Measurements from ENCODE around the gene EIF5A. TPM values are rescaled to one million over a fixed set of nuclear protein-coding genes. Genes with fewer than 3 reads are reported as not detected.
A peak's percentile ranks its signal among the peaks of the same experiment; 100 is the strongest.

The EIF5A gene
- total RNA-seq, 4 donors from 2014 or later, result 145 to 214 (median 204) TPM

GRCh38 chr17:7260651-7261378 lies 46.6 kb upstream of the EIF5A start:
- Histone ChIP-seq H3K9me3 (no peaks in the 10 kb centered on the region), H3K36me3 (peaks cover 28 to 40% (median 38%) of the 10 kb centered on the region in 4 donors), H3K4me1 (peaks cover 25 to 40% (median 30%) of the 10 kb centered on the region in 4 donors), H3K27me3 (peaks cover 17 to 55% (median 36%) of the 10 kb centered on the region in 4 donors), H3K27ac (replicated peaks in 1 of 4) (peak overlapping the region in 2 of 4 donors; percentile 10 to 27), H3K4me3 (peak overlapping the region; percentile 44 to 64 (median 52))
- DNase-seq (ENCODE audit: extremely low spot score), result no peak
- intact Hi-C loops (cut with DNase I), result no loop called here
- TF ChIP-seq POLR2AphosphoS5 (IDR thresholded peaks at IDR 0.05) (peak in 1 of 2 donors; percentile 24), EP300 (IDR thresholded peaks at IDR 0.05) (no peak)
- TF ChIP-seq, protein P1, sequence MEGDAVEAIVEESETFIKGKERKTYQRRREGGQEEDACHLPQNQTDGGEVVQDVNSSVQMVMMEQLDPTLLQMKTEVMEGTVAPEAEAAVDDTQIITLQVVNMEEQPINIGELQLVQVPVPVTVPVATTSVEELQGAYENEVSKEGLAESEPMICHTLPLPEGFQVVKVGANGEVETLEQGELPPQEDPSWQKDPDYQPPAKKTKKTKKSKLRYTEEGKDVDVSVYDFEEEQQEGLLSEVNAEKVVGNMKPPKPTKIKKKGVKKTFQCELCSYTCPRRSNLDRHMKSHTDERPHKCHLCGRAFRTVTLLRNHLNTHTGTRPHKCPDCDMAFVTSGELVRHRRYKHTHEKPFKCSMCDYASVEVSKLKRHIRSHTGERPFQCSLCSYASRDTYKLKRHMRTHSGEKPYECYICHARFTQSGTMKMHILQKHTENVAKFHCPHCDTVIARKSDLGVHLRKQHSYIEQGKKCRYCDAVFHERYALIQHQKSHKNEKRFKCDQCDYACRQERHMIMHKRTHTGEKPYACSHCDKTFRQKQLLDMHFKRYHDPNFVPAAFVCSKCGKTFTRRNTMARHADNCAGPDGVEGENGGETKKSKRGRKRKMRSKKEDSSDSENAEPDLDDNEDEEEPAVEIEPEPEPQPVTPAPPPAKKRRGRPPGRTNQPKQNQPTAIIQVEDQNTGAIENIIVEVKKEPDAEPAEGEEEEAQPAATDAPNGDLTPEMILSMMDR (IDR thresholded peaks at IDR 0.05), result no peak
- WGBS, result 21% methylated on average over 16 of the region's 54 CpGs

DNA sequence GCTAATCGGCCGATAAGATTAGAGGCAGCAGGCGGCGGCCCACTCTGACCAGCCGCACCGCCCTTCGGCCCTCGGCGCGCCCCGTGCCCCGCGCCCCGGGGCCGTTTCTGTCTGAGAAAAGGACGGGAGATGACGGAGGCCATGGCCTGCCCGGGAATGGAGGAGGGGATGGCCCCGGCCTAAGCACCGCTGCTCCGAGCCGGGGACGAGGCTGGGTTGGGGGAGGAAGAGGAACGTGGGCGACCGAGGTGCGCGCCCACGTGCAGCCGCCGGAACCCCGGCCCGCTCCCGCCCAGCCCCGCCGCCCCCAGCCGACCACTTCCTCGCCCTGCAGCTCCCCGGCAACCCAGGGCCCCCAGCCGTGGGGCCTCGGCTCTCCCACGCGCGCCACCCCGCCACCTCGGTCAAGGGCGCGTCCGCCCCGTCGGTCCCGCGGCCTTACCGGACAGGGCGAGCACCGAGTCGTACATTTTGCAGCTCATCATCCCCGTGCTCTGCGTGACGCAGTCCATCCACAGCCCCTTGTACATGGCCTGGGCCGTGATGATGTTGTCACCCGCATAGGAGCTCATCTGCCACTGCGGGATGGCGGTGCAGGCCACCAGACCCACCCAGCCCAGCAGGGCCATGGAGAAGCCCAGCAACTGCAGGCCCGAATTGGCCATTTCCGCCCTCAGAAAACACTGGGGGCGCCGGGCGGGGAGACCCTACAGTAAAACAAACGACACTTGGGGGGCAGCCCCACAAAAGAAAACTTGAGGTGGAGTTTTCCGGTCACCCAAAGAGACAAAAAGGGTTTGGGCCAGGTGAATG lies 45.8 kb upstream of the EIF5A start:
- no peaks in the 10 kb centered on the region for H3K9me3 ChIP-seq
- H3K27me3 ChIP-seq, result peaks cover 17 to 60% (median 36%) of the 10 kb centered on the region in 4 donors
- H3K27ac ChIP-seq (replicated peaks in 1 of 4), result peak overlapping the region in 1 of 4 donors; percentile 10
- intact Hi-C loops (cut with DNase I), result no loop called here
- H3K4me3 ChIP-seq, result peak overlapping the region; percentile 44 to 64 (median 52)
- DNase-seq (ENCODE audit: extremely low spot score), result no peak
- TF ChIP-seq POLR2AphosphoS5 (IDR thresholded peaks at IDR 0.05) (no peak), EP300 (IDR thresholded peaks at IDR 0.05) (no peak), POLR2A (IDR thresholded peaks at IDR 0.05; ENCODE audit: low read depth) (no peak)
- TF ChIP-seq, protein P1 (IDR thresholded peaks at IDR 0.05), result no peak
- 16% methylated on average over 7 of the region's 71 CpGs for WGBS
- peaks cover 25 to 40% (median 30%) of the 10 kb centered on the region in 4 donors for H3K4me1 ChIP-seq
- peaks cover 22 to 33% (median 31%) of the 10 kb centered on the region in 4 donors for H3K36me3 ChIP-seq

GRCh38 chr17:7262192-7262934 lies 45.1 kb upstream of the EIF5A start, which contains the start of gene CLDN7:
Gene CLDN7, minus strand, starts transcription at chr17:7262478. Its CDS starts 435 bp downstream, at chr17:7262043.
- intact Hi-C loops (cut with DNase I), result no loop called here
- Histone ChIP-seq H3K27ac (replicated peaks in 1 of 4) (peak within 1 kb of the TSS in 2 of 4 donors; percentile 10 to 24), H3K4me3 (peak within 1 kb of the TSS; percentile 44 to 64 (median 52)), H3K36me3 (peaks cover 19 to 25% (median 23%) of the 10 kb centered on the region in 4 donors), H3K4me1 (peaks cover 25 to 40% (median 30%) of the 10 kb centered on the region in 4 donors), H3K27me3 (peaks cover 17 to 63% (median 37%) of the 10 kb centered on the region in 4 donors), H3K9me3 (no peaks in the 10 kb centered on the region)
- DNase-seq (ENCODE audit: extremely low spot score), result no peak
- TF ChIP-seq, protein P1 (IDR thresholded peaks at IDR 0.05), result no peak
- TF ChIP-seq POLR2A (IDR thresholded peaks at IDR 0.05; ENCODE audit: low read depth) (no peak), EP300 (IDR thresholded peaks at IDR 0.05) (no peak), POLR2AphosphoS5 (IDR thresholded peaks at IDR 0.05) (no peak)
- 8% methylated on average over 48 of the region's 64 CpGs for WGBS

GRCh38 chr17:7262935-7263800 lies 44.3 kb upstream of the EIF5A start:
- TF ChIP-seq, protein P1 (IDR thresholded peaks at IDR 0.05), result no peak
- no peak for TF ChIP-seq POLR2AphosphoS5 (IDR thresholded peaks at IDR 0.05)
- no peak for TF ChIP-seq POLR2A (IDR thresholded peaks at IDR 0.05; ENCODE audit: low read depth)
- no peak for TF ChIP-seq EP300 (IDR thresholded peaks at IDR 0.05)
- Histone ChIP-seq H3K9me3 (no peaks in the 10 kb centered on the region), H3K27ac (replicated peaks in 1 of 4) (peak overlapping the region in 1 of 4 donors; percentile 24), H3K4me3 (peak overlapping the region; percentile 29 to 64 (median 36)), H3K27me3 (peaks cover 17 to 67% (median 38%) of the 10 kb centered on the region in 4 donors), H3K4me1 (peaks cover 25 to 40% (median 30%) of the 10 kb centered on the region in 4 donors), H3K36me3 (peaks cover 14 to 17% (median 15%) of the 10 kb centered on the region in 4 donors)
- no peak for DNase-seq (ENCODE audit: extremely low spot score)
- WGBS, result 13% methylated on average over 26 of the region's 26 CpGs
- intact Hi-C loops (cut with DNase I), result no loop called here
